Measurements from ENCODE around the gene SHANK1. TPM values are rescaled to one million over a fixed set of nuclear protein-coding genes. Genes with fewer than 3 reads are reported as not detected.

Gene SHANK1
- total RNA-seq, 2 experiments from 2014 or later: 0.04 to 0.12 TPM

Other genes starting within 250 kb of the SHANK1 start
- gene EMC10, start 243.3 kb downstream of the SHANK1 start, total RNA-seq: 10 to 100 TPM; 49.7 to 50.1 TPM
- under 1 TPM; 0.52 to 0.90 TPM for gene GARIN5A, start 243.0 kb downstream of the SHANK1 start, total RNA-seq
- 10 to 100 TPM; 26.2 to 27.0 TPM for gene JOSD2, start 208.6 kb downstream of the SHANK1 start, total RNA-seq
- gene ASPDH, start 205.9 kb downstream of the SHANK1 start, total RNA-seq: not detected
- not detected for gene LRRC4B, start 151.4 kb downstream of the SHANK1 start, total RNA-seq
- gene SYT3, start 79.9 kb downstream of the SHANK1 start, total RNA-seq: 1 to 10 TPM; 1.4 to 1.9 TPM
- gene C19orf81, start 70.4 kb downstream of the SHANK1 start, total RNA-seq: 1 to 10 TPM; 2.6 to 2.9 TPM
- gene CLEC11A, start 3.6 kb upstream of the SHANK1 start, total RNA-seq: 1 to 10 TPM; 2.2 to 3.1 TPM
- not detected for gene GPR32, start 50.7 kb upstream of the SHANK1 start, total RNA-seq
- not detected for gene ACP4, start 70.6 kb upstream of the SHANK1 start, total RNA-seq
- gene KLK1, start 104.0 kb upstream of the SHANK1 start, total RNA-seq: 1 to 10 TPM in 1 of 2 experiments, under 1 TPM in 1; 0.60 to 1.1 TPM
- not detected for gene KLK15, start 113.8 kb upstream of the SHANK1 start, total RNA-seq
- gene KLK3, start 135.1 kb upstream of the SHANK1 start, total RNA-seq: not detected
- gene KLK2, start 153.6 kb upstream of the SHANK1 start, total RNA-seq: under 1 TPM; 0.38 to 0.45 TPM
- gene KLK4, start 191.6 kb upstream of the SHANK1 start, total RNA-seq: not detected
- gene KLK5, start 233.2 kb upstream of the SHANK1 start, total RNA-seq: not detected
- not detected for gene KLK6, start 249.8 kb upstream of the SHANK1 start, total RNA-seq